NOMO-1 treated with DMSO at 0.1 percent for 48 hours (cell line): ENCODE data around the gene CCBE1.

Experiments used
- DNase-seq: peaks from one replicate; lab custom pipeline; 2025; ENCODE audit not compliant: unreplicated experiment; lab: John Stamatoyannopoulos, UW

Gene CCBE1

GRCh38 chr18:59623456-59624368 lies 73.5 kb downstream of the CCBE1 start:
- no peak for DNase-seq

- no peak for DNase-seq
Measured at GRCh38 chr18:59621027-59621426, 76.2 kb downstream of the CCBE1 start.

- no peak for DNase-seq
Measured at GRCh38 chr18:59620381-59620780, 76.8 kb downstream of the CCBE1 start.

GRCh38 chr18:59619816-59620215 lies 77.4 kb downstream of the CCBE1 start:
- DNase-seq, result no peak

- no peak for DNase-seq
Measured at GRCh38 chr18:59617468-59617932, 79.7 kb downstream of the CCBE1 start.

GRCh38 chr18:59616501-59616900 lies 80.7 kb downstream of the CCBE1 start:
- no peak for DNase-seq

- DNase-seq, result no peak
Measured at GRCh38 chr18:59613903-59614302, 83.3 kb downstream of the CCBE1 start.

GRCh38 chr18:59612381-59612780 lies 84.8 kb downstream of the CCBE1 start:
- no peak for DNase-seq

- no peak for DNase-seq
Measured at GRCh38 chr18:59610546-59611140, 86.6 kb downstream of the CCBE1 start.

GRCh38 chr18:59609654-59610053 lies 87.6 kb downstream of the CCBE1 start:
- DNase-seq, result no peak

- DNase-seq, result no peak
Measured at GRCh38 chr18:59607471-59607870, 89.8 kb downstream of the CCBE1 start.

GRCh38 chr18:59607078-59607379 lies 90.2 kb downstream of the CCBE1 start:
- no peak for DNase-seq

GRCh38 chr18:59606193-59607077 lies 90.8 kb downstream of the CCBE1 start:
- DNase-seq, result no peak

- no peak for DNase-seq
Measured at GRCh38 chr18:59605633-59606192, 91.5 kb downstream of the CCBE1 start.

GRCh38 chr18:59604877-59605276 lies 92.3 kb downstream of the CCBE1 start:
- DNase-seq, result no peak

- DNase-seq, result no peak
Measured at GRCh38 chr18:59597049-59597448, 100.2 kb downstream of the CCBE1 start.

- no peak for DNase-seq
Measured at GRCh38 chr18:59593291-59593717, 103.9 kb downstream of the CCBE1 start.

- no peak for DNase-seq
Measured at GRCh38 chr18:59592624-59593023, 104.6 kb downstream of the CCBE1 start.

GRCh38 chr18:59582395-59582794 lies 114.8 kb downstream of the CCBE1 start:
- no peak for DNase-seq

GRCh38 chr18:59579509-59579908 lies 117.7 kb downstream of the CCBE1 start:
- no peak for DNase-seq

- DNase-seq, result no peak
Measured at GRCh38 chr18:59577386-59577655, 119.9 kb downstream of the CCBE1 start.
